Superior temporal gyrus (tissue), 1 donor: ENCODE results near the gene LRTM2.
A peak's percentile ranks its signal among the peaks of the same experiment; 100 is the strongest.

Experiments
- DNase-seq: peaks from one replicate; pipeline ENCODE4 v3.0.0-alpha.2; 2016; ENCODE audit errors: extremely low spot score

The LRTM2 gene

DNA sequence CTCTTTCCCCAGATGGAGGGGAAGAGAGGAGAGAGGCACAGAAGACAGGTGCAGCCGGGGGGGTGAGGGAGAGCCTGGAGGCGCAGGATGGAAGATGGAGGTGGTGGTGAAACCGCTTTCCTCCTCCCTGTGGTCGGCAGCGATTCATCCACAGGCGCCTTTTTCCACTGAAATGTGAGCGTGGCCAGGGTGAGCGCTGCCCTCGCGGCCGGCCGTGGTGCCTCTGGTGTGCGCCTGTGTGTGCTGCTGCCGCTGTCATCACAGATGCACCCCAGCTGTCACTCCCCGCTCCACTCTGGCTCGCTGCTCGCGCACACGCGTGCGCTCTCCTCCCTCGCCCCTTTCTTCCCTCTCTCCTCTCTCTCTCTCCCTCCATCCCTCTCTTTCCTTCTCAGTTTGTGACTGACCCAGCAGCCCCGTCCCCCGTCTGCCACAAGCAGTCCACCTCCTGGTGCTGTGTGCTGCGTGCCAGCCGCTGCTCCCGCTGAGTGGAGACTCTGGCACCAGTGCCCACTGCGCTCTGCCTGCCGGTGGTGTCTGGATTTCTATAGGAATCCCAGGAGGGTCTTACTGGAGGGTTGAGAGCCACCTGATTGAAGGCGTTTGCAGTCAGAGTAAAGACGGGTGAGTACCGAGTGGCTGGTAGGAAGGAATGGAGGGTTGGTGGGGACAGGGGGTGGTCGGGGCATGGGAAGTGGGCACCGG is at the start of gene LRTM2:
Gene LRTM2, plus strand, starts transcription at position 375 of the 705 bp plus-strand sequence. CDS start 7,584 bp downstream, outside the sequence.
- DNase-seq = peak; percentile 30

DNA sequence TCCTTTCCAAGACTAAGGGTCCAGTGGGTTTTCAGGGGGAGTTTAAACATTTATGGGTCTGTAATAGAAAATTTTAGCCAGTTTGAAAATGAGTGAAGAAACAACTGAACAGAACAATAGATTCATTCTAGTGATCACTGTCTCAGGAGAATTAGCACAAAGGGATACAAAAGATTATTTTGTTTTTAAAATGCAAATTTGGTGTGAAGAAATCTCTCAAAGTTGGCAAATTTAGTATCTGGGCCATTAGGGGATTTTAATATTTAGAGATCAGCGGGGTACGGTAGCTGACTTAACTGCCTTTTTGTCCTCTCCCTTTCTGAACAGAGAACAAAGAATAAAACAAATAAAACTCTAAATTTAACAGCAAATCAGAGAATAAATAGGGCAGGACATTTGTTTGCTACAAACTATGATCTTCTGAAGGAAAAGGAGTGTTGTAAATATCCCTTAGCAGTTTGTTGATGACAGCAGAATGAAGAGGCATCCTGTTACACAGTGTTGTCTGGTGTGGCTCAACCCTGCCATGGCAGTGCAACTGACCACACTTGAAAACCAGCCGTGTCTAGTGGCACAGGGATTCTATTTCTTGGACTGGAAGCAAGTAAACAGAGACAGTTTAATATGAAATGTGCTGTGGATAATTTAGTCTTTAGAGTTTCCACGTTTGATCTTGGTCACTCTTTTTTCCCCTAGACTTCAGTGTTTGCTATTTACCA is 46.3 kb upstream of the LRTM2 start:
- DNase-seq = peak; percentile 75

DNA sequence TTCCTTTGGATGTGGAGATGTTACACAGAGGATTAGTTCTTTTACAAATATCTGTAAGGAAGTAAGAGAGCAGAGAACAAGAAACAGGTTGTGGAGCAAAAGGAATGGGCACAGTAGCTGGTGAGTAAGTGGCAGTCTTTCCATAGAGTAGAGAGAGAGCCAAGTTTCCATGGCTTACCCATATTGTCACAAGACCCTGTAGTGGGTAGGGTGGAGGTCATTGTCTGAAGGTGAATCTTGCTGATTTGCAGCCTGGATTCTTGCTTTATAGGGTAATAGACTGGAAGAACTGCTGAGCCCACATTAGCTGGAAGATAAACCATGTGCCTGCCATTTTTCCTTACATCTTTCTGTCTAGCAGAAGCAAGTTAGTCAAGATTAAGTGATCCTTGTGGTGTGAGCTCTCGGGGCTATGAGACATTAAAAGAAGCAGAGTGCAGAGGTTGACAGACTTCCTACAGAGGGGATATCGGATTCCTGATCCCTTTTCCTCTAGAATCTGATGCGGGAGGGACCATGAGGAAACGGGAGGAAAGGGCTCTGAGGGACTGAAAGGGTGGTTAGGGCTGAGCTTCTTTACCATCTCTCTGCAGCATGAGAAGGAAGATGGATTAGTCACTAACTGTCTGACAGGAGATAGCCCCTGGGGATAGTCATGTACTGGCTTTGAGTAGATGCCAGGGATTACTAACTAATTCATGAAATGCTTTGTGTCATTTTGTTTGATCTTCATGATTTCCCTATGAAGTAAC is 44.0 kb upstream of the LRTM2 start:
- DNase-seq = no peak

DNA sequence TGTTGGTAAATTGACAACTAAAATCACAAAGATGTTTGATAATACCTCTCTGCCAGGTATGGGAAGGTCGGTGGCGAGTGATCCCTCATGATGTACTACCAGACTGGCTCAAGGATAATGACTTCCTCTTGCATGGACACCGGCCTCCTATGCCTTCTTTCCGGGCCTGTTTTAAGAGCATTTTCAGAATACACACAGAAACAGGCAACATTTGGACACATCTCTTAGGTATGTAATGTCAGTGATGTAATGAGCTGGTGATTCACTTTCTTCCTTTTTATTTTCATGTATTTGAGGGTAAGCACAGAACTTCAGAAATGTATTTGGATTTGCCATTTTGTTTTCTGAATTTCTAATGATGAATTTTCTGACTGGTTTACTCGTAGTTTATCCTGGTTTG is 42.6 kb upstream of the LRTM2 start:
- DNase-seq = peak; percentile 9

DNA sequence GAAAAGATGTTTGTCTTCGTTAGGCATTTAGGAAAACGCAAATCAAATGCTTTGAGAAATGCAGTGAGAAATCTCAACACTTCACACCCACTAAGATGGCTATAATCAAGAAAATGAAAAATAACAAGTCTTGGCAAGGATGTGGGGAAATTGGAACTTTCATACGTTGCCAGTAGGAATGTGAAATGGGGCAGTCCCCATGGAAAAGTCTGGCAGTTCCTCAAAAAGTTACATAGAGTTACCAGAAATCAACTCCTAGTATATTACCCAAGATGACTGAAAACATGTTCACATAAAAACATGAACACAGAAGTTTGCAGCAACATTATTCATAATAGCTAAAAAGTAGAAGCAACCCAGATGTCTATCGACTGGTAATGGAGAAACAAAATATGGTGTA is 41.5 kb upstream of the LRTM2 start:
- DNase-seq = no peak

DNA sequence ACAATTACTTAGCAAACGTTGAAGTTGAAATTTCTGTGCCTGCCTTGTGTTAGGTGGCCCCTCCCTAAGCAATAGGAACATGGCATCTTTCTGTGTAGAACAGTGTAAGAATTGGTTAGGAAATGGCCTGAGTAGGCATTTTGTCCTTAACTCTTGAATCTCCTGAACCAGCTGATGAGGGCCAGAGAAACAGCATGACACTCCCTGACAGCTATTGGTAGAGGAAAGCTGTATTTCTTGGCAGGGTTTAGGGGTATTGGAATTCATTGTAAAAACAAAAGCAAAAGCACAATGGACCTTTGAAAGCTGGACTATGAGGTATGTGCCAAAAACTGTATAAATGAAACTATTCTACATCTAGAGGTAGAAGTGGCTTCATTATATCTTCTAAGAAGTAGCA is 40.6 kb upstream of the LRTM2 start:
- DNase-seq = peak; percentile 88

DNA sequence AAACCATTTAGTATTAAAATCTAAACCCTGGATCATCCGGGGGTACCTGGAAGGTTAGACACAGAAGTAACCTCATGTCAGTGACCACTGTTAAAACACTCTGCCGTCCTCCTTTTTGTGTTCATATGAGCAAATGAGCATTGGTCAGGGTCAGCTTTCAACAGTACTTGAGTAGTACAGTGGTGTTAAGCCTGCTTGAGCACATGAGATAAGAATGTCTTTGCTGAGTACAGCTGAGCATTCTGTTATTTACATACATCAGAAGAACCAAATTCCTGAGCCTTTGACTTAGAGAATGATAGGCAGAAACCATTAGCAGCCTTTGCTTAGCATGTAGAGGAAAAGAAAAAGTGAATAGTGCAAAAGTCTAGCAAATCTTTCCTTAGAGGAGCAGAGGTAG is 38.6 kb upstream of the LRTM2 start:
- no peak for DNase-seq

DNA sequence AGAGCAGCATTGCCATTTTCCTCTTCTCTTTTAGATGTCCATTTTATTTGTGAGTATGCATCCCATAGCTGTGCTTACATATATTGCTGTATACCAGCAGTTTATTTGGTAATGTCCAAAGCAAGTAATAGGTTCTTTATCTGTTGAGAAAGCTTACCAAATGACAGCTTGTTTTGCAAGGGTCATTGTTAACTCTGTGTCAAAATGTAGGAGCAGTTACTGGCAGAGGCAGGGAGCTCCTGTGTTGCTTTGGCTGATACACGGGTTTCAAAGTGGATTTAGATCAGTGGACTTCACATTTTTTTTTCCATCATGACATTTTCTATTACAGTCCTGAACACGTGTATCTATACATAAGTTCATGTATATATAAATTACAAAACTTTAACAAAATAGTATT is 38.1 kb upstream of the LRTM2 start:
- DNase-seq = peak; percentile 29

DNA sequence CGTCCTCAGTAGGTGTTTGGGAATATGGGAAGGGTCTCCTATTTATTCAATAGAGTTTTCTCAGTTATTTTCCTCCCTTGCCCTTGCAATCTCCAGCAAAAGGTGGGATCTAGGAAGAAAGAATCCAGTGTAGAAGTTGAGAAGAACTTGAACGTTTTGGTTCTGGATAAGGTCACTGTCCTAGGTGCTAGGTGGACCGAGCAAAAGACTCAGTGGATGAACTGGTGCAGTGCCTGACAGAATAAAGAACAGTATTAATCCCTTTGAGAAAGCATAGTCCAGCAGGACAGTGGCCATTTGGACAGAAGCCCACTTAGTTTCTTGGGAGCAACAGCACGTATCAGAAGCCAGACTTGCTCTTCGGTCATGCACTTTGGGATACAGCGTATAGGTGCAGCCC is 32.7 kb upstream of the LRTM2 start:
- no peak for DNase-seq

DNA sequence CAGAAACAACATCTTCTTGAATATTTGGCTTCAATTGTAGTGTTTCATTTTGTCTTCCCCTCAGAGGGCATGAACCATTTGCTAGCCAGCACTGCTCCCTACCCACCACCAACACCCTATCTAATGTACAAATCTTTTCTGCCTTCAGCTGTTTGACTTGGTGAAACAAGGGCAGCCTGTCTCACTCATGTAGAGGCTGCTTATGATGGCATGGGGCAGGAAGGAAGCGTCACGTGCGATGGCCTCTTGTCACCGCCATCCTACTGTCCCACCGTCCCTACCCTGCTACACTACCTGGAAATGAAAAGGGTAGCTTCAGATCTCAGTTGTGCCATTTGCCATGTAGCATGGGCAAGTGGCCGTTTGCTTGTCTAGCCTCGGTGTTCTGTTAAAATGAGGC is 29.9 kb upstream of the LRTM2 start:
- DNase-seq = peak; percentile 55

DNA sequence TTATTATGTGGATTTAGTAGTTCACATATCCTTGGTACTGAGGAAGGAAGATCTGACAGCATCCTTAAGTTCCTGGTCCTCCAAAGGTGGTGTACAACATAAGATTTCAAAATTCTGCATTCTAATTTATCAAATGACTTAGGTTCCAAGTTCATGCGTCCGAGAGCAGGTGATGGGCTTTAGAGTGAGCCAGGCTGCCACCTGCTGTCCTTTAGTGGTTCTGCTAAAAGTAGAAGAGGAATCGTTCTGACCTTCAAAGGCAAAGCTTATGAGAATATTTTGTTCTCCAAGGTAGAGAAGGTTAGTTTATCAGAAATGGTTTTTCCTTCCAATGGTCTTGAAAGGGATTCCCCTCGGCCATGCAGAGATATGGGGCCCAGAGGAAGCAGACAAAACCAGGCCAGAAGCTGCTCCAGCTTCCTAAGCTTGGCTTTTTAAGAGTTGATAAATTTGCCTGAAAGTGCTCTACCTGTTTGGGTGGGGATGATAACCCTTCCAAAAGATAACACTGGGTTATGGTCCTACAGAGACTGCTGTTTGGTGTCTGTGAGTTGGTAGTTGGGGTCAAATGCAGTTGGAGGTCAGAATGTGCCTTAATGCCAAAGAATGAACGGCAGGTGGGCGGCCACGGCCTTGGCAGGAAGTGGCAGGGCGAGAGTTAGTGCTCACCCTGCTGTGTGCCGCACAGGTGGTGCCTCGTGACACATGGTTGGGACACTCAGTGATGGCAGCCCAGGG is 29.1 kb upstream of the LRTM2 start:
- peak; percentile 93 for DNase-seq

DNA sequence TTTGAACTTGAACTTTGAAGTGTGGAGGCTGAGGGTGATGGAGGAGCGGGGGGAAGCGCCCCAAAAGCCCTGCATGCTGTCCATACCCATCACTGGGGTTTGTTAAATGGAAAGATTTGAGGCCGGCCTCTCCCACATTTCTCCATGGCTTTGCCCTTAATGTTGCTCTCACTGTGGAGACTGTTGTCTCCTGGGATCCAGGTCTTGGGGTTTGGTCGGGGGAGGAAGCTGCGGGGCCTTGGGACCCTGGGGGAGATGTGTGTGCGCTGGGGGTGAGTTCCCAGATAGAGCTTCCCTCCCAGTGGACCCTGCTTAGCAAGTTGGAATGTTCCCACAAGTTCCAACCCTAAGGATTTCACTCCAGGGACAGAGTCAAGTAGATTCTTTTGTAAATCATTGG is 28.0 kb upstream of the LRTM2 start:
- DNase-seq = no peak

DNA sequence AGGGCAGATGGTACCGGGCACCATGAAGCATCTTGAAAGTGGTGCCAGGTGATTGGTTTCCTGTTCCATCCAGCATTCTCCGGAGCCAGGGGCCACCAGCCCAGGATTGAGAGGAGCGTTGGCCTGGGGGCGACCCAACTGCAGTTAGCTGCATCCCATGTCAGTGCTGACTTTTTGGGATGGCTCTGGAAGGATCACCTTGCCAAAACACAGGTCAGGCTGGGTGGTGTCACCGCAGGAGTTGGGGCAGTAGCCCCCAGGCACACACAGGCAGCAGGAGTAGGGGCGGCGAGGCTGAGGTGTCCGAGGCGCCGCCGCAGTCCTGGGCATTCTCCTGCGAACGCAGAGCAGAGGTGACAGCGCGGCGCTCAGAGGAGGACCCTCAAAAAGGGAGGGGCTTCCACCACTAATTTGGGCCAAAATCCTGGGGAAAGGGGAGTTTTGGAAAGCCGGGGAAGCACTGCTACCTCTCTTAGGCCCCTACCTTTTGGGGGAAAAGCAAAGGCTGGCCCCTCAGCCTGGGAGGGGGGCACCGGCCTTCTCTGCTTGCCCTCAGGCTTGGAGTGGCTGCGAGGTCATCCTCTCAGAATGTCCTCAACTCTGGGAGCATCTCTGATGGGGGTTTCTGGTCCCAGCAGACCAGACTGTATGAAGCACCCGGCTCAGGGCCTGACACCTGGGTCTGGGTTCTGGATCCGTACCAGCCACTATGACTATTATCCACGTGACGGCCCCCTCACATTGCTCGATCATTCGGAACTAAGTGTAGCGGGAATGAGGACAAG is 26.7 kb upstream of the LRTM2 start:
- no peak for DNase-seq

DNA sequence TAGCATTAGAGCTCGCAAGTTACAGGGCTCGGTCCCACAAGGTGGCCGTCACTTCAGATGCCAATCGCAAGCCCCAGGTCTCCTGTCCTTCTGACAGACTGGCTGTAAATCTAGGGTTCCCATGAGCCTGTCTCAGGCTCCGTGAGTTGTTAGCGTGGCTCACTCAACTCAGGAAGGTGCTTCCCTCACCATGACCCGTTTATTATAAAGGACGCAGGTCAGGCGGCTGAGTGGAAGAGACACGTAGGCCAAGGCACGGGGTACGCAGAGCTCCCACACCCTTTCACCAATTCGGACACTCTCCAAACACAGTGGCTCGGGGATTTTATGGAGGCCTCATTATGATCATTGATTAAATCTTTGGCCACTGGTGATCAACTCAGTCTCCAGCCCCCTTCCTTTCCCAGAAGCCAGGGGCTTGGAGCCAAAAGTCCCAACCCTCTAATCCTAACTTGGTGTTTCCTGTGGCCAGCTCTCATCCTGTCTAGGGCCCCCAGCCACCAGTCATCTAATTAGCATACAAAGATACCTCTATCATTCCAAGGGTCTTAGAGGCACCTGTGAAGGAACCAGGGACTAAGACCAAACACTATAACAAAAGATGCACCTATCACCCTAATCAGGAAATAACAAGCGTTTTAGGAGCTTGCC is 25.8 kb upstream of the LRTM2 start:
- no peak for DNase-seq

DNA sequence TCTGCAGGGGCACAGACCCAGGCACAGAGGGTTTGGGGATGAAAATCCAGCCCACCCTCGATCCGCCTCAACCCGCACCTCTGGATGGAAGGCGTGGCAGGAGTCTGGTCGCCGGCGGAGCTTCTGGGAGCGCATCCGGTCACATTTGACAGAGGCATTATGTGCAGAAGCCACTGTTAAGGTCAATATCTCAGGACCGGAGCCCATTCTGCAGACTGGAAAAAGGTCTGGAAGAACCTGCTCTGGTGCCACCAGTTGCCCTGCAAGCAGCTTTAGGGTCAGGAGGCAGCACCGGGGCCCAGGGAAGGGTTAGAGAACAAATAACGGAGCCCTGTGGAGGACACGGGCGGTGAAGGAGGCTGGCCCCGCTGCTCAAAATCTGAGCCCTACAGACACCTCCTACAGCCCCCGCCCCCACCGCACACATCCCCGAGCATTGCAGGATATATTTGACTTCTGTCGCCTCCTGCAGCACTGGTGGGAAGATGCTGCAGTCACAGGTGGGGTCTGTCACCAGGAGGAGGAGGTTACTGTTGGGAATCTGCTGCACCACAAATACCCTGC is 25.1 kb upstream of the LRTM2 start:
- no peak for DNase-seq

DNA sequence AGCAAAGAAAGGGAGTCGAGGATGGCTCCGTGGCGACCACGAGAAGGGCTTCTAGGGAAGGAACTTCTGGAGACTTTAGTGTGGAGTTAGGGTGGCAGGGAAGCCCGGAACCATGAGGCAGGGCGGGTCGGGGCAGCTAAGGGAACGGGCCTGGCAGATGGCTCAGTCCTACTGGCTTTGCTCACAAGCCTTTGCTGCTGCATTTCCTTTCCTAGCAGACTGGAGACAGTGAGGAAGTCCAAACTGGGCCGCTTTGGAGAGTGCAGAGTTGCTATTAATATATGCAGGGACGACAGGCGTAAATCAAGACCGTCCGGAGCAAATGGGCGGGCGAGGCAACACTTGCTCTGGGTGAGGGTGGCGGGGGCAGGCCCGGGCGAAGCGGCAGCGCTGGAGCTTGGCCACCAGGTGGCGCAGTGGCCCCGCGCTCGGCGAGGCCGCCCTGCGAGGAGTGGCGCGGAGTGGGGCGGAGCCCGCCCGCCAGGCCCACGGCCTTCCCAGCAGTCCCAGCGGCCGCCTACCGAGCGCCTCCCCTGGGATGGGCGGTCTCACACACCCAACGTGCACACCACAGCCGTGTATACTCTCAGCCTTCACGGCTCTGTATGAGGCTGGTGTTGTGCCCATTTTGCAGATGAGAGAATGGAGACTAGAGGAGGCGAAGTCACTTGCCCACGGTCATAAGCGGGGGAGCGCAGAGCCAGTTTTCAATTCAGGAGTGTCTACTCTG is 24.4 kb upstream of the LRTM2 start:
- peak; percentile 88 for DNase-seq

DNA sequence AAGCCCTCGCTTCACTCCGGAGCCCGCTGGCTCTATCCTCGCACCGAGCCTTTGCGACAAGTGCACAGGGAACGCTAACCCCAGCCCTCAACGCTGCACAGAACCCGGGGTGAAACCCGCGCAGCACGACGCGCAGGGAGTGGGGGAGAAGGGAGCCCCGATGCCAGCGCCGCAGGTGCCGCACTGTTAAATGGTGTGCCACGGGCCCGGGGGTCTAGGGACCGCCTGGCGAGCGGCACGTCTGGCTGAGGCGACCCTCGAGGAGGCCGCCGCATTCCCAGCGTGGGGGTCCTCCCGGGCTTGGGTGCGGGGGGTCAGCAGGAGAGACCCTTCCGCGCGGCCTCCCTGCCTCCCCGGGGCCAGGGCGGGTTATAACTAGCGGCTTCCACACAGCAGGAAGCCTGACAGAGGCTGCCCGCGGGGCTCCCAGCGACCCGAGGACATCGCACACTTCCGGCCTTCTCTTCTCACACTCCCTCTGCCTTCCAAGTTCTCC is 23.8 kb upstream of the LRTM2 start:
- no peak for DNase-seq

DNA sequence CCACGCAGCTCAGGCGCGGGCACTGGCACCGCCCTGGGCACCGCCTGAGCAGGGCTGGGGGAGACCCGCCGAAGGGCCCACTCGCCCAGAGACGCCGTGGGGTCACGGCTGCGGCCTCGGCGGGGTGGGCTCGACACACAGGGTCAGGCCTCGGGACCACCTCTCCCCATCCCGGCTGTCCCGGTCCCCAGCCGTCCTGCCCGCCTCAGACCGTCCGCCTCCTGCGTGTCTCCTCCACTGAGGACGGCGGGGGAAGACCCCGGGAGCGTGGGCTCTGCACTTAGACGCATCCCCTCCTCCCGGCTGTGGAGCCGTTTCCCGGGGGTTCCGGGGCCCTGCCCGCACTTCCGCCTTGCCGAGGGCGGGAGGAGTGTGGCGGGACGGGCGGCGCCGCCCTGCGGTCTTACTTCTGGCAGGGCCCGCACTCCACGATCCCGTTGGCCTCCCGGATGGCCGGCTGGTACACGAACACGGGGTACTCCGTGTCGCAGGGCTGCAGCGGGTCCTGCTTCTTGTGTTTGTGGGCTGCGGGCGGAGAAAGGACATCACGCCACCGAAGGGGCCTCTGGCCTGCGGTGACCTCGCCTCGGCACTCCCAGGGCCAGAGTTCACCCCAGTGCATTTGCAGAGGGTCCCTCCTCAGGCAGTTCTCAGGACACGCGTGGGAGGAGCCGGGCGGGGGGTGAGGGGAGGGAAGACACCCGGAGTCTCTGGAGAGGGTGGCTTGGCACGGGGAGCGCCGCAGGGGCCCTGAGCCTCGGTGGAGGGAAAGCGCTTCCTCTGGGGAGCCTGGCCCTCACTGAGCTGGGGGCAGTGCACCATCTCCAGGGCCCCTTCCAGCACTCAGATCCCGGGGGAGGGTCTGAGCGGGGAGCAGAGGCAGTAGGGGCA is 23.1 kb upstream of the LRTM2 start:
- DNase-seq = no peak
